Activated CD4-positive, alpha-beta memory T cell treated with anti-CD3 and anti-CD28 coated beads, Interleukin-2, amount 10 ng/mL, durations not matched to agents 7 days and 5 days (primary cell): Measurements from ENCODE around the gene MMUT. TPM values are rescaled to one million over a fixed set of nuclear protein-coding genes. Genes with fewer than 3 reads are reported as not detected.

Experiments used
- CTCF ChIA-PET: fragments of 350-600 bp; sonication (Branson Sonifier 250); formaldehyde crosslinking; loops from one replicate; lab custom pipeline; 2021; ENCODE audit warnings: antibody characterized with exemption, inconsistent platforms; lab: Charles Lee
- POLR2A ChIA-PET: fragments of 350-600 bp; sonication (Branson Sonifier 250); formaldehyde crosslinking; loops from one replicate; lab custom pipeline; 2021; ENCODE audit warnings: antibody characterized with exemption; lab: Charles Lee
- DNase-seq: peaks from one replicate; pipeline ENCODE4 v3.0.0-alpha.2; 2020
- H3K27ac Mint-ChIP-seq: one replicate; pipeline ENCODE4 v1.8.0; 2021; ENCODE audit warnings: mild to moderate bottlenecking, mixed read lengths
- H3K27me3 Mint-ChIP-seq: one replicate; pipeline ENCODE4 v1.8.0; 2021; ENCODE audit warnings: mixed read lengths
- H3K36me3 Mint-ChIP-seq: one replicate; pipeline ENCODE4 v1.8.0; 2021; ENCODE audit warnings: low read depth, mixed read lengths
- H3K4me1 Mint-ChIP-seq: one replicate; pipeline ENCODE4 v1.8.0; 2021; ENCODE audit warnings: mixed read lengths
- H3K4me3 Mint-ChIP-seq: one replicate; pipeline ENCODE4 v1.8.0; 2021; ENCODE audit warnings: mild to moderate bottlenecking, mixed read lengths
- H3K9me3 Mint-ChIP-seq: one replicate; pipeline ENCODE4 v1.8.0; 2021; ENCODE audit warnings: mixed read lengths
- total RNA-seq, 2 experiments: library from RNA; stranded (reverse); gene quantifications; one replicate each; pipeline ENCODE4 v1.2.3, GENCODE V29; 2021

MMUT gene
- total RNA-seq, 2 experiments from 2014 or later = 19.1 to 20.6 TPM

- peaks cover 52% of the 10 kb centered on the region for H3K4me1 Mint-ChIP-seq
- no peak for DNase-seq
- POLR2A ChIA-PET = interaction anchor here (1.3 to 1.7 kb wide), 3 partner anchors 9 to 85 kb away, joined by 3 to 6 read pairs (median 6); no protein-coding TSS in a partner anchor
- no peaks in the 10 kb centered on the region for H3K27me3 Mint-ChIP-seq
- H3K4me3 Mint-ChIP-seq = peak overlapping the region; percentile 98
- CTCF ChIA-PET = interaction anchor here (1.1 kb wide), 1 partner anchor 11 kb away, joined by 3 read pairs; no protein-coding TSS in a partner anchor
- peaks cover 35% of the 10 kb centered on the region for H3K36me3 Mint-ChIP-seq
- no peaks in the 10 kb centered on the region for H3K9me3 Mint-ChIP-seq
- H3K27ac Mint-ChIP-seq = peak overlapping the region; percentile 16
These were observed 1.6 kb upstream of the MMUT start for GRCh38 chr6:49464691-49465090.

GRCh38 chr6:49463612-49463967 lies 537 bp upstream of the MMUT start:
- DNase-seq = no peak
- Mint-ChIP-seq H3K36me3 (peaks cover 38% of the 10 kb centered on the region), H3K27me3 (no peaks in the 10 kb centered on the region), H3K4me3 (peak overlapping the region; percentile 98), H3K4me1 (peaks cover 53% of the 10 kb centered on the region), H3K27ac (peak overlapping the region; percentile 96), H3K9me3 (no peaks in the 10 kb centered on the region)
- CTCF ChIA-PET = interaction anchor here (0.6 kb wide), 1 partner anchor 68 kb away, joined by 3 read pairs; no protein-coding TSS in a partner anchor
- POLR2A ChIA-PET = interaction anchor here (0.8 to 1.4 kb wide), 2 partner anchors 8 to 86 kb away, joined by 3 read pairs; no protein-coding TSS in a partner anchor

GRCh38 chr6:49462599-49462926 lies 490 bp downstream of the MMUT start:
- CTCF ChIA-PET = interaction anchor here (1.7 kb wide), 1 partner anchor 9 kb away, joined by 7 read pairs; no protein-coding TSS in a partner anchor
- Mint-ChIP-seq H3K4me3 (peak overlapping the region; percentile 98), H3K36me3 (peaks cover 35% of the 10 kb centered on the region), H3K27me3 (no peaks in the 10 kb centered on the region), H3K9me3 (no peaks in the 10 kb centered on the region), H3K27ac (peak overlapping the region; percentile 96), H3K4me1 (peaks cover 49% of the 10 kb centered on the region)
- no peak for DNase-seq
- POLR2A ChIA-PET = interaction anchor here (0.8 kb wide), 1 partner anchor 13 kb away, joined by 3 read pairs; no protein-coding TSS in a partner anchor

- ChIA-PET CTCF (interaction anchor here (1.4 to 1.7 kb wide), 2 partner anchors 9 to 70 kb away, joined by 4 to 7 read pairs; no protein-coding TSS in a partner anchor), POLR2A (interaction anchor here (0.8 kb wide), 1 partner anchor 12 kb away, joined by 3 read pairs; no protein-coding TSS in a partner anchor)
- Mint-ChIP-seq H3K27ac (peak overlapping the region; percentile 96), H3K4me1 (peaks cover 47% of the 10 kb centered on the region), H3K36me3 (peaks cover 36% of the 10 kb centered on the region), H3K27me3 (no peaks in the 10 kb centered on the region), H3K4me3 (peak overlapping the region; percentile 98), H3K9me3 (no peaks in the 10 kb centered on the region)
- no peak for DNase-seq
These were observed 982 bp downstream of the MMUT start for GRCh38 chr6:49462071-49462470.

GRCh38 chr6:49457771-49458170 lies 5.3 kb downstream of the MMUT start:
- H3K9me3 Mint-ChIP-seq = no peaks in the 10 kb centered on the region
- CTCF ChIA-PET = no interaction called here

GRCh38 chr6:49454787-49455709 lies 8.0 kb downstream of the MMUT start:
- peaks cover 12% of the 10 kb centered on the region for H3K4me1 Mint-ChIP-seq
- H3K27ac Mint-ChIP-seq = peak overlapping the region; percentile 73
- no peaks in the 10 kb centered on the region for H3K27me3 Mint-ChIP-seq
- POLR2A ChIA-PET = interaction anchor here (0.8 to 2.0 kb wide), 2 partner anchors 10 kb away, joined by 6 read pairs; no protein-coding TSS in a partner anchor
- CTCF ChIA-PET = interaction anchor here (1.4 kb wide), 1 partner anchor 45 kb away, joined by 5 read pairs; no protein-coding TSS in a partner anchor
- H3K9me3 Mint-ChIP-seq = no peaks in the 10 kb centered on the region
- peaks cover 31% of the 10 kb centered on the region for H3K36me3 Mint-ChIP-seq
- peak overlapping the region; percentile 34 for H3K4me3 Mint-ChIP-seq
- DNase-seq = no peak

More at GRCh38 chr6:49457771-49458170, 5.3 kb downstream of the MMUT start:
- no peak overlapping the region for H3K27ac Mint-ChIP-seq
- POLR2A ChIA-PET = no interaction called here
- H3K4me1 Mint-ChIP-seq = peaks cover 29% of the 10 kb centered on the region
- H3K27me3 Mint-ChIP-seq = no peaks in the 10 kb centered on the region
- DNase-seq = no peak
- peaks cover 26% of the 10 kb centered on the region for H3K36me3 Mint-ChIP-seq
- no peak overlapping the region for H3K4me3 Mint-ChIP-seq

GRCh38 chr6:49453221-49453620 lies 9.8 kb downstream of the MMUT start:
- Mint-ChIP-seq H3K4me3 (no peak overlapping the region), H3K36me3 (peaks cover 29% of the 10 kb centered on the region), H3K4me1 (peaks cover 9% of the 10 kb centered on the region), H3K9me3 (no peaks in the 10 kb centered on the region), H3K27me3 (no peaks in the 10 kb centered on the region), H3K27ac (no peak overlapping the region)
- POLR2A ChIA-PET = interaction anchor here (2.0 kb wide), 1 partner anchor 12 kb away, joined by 6 read pairs; no protein-coding TSS in a partner anchor
- CTCF ChIA-PET = interaction anchor here (1.0 to 1.3 kb wide), 4 partner anchors 9 to 79 kb away, joined by 3 to 7 read pairs (median 4); no protein-coding TSS in a partner anchor
- DNase-seq = no peak

- ChIA-PET CTCF (no interaction called here), POLR2A (no interaction called here)
- Mint-ChIP-seq H3K27ac (no peak overlapping the region), H3K36me3 (peaks cover 18% of the 10 kb centered on the region), H3K27me3 (no peaks in the 10 kb centered on the region), H3K9me3 (no peaks in the 10 kb centered on the region), H3K4me1 (no peaks in the 10 kb centered on the region), H3K4me3 (no peak overlapping the region)
- no peak for DNase-seq
These were observed 32.2 kb downstream of the MMUT start for GRCh38 chr6:49430866-49431265.

- H3K27ac Mint-ChIP-seq = no peak overlapping the region
- no peaks in the 10 kb centered on the region for H3K4me1 Mint-ChIP-seq
- H3K4me3 Mint-ChIP-seq = no peak overlapping the region
- no peaks in the 10 kb centered on the region for H3K27me3 Mint-ChIP-seq
- ChIA-PET POLR2A (no interaction called here), CTCF (no interaction called here)
- no peaks in the 10 kb centered on the region for H3K9me3 Mint-ChIP-seq
- no peak for DNase-seq
- H3K36me3 Mint-ChIP-seq = peaks cover 13% of the 10 kb centered on the region
These were observed 32.9 kb downstream of the MMUT start for GRCh38 chr6:49430187-49430586.

GRCh38 chr6:49423817-49424216 lies 39.2 kb downstream of the MMUT start:
- Mint-ChIP-seq H3K4me1 (no peaks in the 10 kb centered on the region), H3K27me3 (peaks cover 3% of the 10 kb centered on the region), H3K9me3 (no peaks in the 10 kb centered on the region), H3K27ac (no peak overlapping the region), H3K4me3 (no peak overlapping the region), H3K36me3 (no peaks in the 10 kb centered on the region)
- POLR2A ChIA-PET = no interaction called here
- DNase-seq = no peak
- CTCF ChIA-PET = no interaction called here

- ChIA-PET POLR2A (no interaction called here), CTCF (interaction anchor here (0.8 kb wide), 1 partner anchor 10 kb away, joined by 5 read pairs; no protein-coding TSS in a partner anchor)
- Mint-ChIP-seq H3K36me3 (no peaks in the 10 kb centered on the region), H3K9me3 (no peaks in the 10 kb centered on the region), H3K27me3 (peaks cover 3% of the 10 kb centered on the region), H3K4me3 (no peak overlapping the region), H3K27ac (no peak overlapping the region), H3K4me1 (no peaks in the 10 kb centered on the region)
- no peak for DNase-seq
These were observed 46.9 kb downstream of the MMUT start for GRCh38 chr6:49416195-49416594.

- Mint-ChIP-seq H3K27ac (no peak overlapping the region), H3K36me3 (no peaks in the 10 kb centered on the region), H3K4me3 (no peak overlapping the region), H3K27me3 (peaks cover 2% of the 10 kb centered on the region), H3K9me3 (no peaks in the 10 kb centered on the region), H3K4me1 (no peaks in the 10 kb centered on the region)
- no peak for DNase-seq
- ChIA-PET CTCF (no interaction called here), POLR2A (no interaction called here)
These were observed 47.7 kb downstream of the MMUT start for GRCh38 chr6:49415358-49415757.

GRCh38 chr6:49410564-49410963 lies 52.5 kb downstream of the MMUT start:
- H3K4me3 Mint-ChIP-seq = no peak overlapping the region

More at GRCh38 chr6:49410564-49410963, 52.5 kb downstream of the MMUT start:
- POLR2A ChIA-PET = no interaction called here
- H3K36me3 Mint-ChIP-seq = no peaks in the 10 kb centered on the region
- no peak for DNase-seq
- H3K9me3 Mint-ChIP-seq = no peaks in the 10 kb centered on the region
- H3K27me3 Mint-ChIP-seq = no peaks in the 10 kb centered on the region
- no peaks in the 10 kb centered on the region for H3K4me1 Mint-ChIP-seq
- no peak overlapping the region for H3K27ac Mint-ChIP-seq
- CTCF ChIA-PET = interaction anchor here (1.0 to 2.4 kb wide), 9 partner anchors 11 to 1623 kb away, joined by 3 to 16 read pairs (median 6); no protein-coding TSS in a partner anchor
